HG02970 (cell line): Measurements from ENCODE around the gene PRR5.
"Not testable (repeated sequence)": the region's sequence is repeated elsewhere in the genome, so short reads cannot be mapped to it uniquely, and the experiment has no call there.

ENCODE experiments used
- ATAC-seq: cut with Tn5 transposase; IDR thresholded peaks from one replicate; pipeline ENCODE4 v1.9.1; 2021; ENCODE audit warnings: mild to moderate bottlenecking, moderate library complexity, moderate number of reproducible peaks; ENCODE audit not compliant: unreplicated experiment, low FRiP score

The PRR5 gene

DNA sequence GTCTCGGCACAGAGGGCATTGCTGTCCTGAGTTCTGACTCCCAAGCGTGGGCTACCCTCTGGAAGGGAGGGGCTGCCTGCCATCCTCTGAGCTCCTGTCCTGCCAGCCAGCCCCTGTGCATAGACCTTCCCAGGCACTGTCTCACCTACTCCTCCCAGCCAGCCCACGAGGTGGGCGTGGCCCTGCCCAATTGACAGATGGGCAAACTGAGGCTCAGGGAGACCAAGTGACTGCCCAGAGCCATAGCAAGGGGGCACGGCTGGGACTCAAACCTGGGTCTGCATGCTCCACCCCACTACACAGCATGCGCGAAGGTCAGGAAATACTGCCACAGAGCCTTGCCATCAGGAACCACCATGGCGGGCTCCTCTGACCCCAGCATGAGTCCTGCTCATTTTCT is 29.4 kb upstream of the PRR5 start:
- no peak for ATAC-seq

- ATAC-seq: no peak
Observed at GRCh38 chr22:44673406-44673805, 28.6 kb upstream of the PRR5 start.

DNA sequence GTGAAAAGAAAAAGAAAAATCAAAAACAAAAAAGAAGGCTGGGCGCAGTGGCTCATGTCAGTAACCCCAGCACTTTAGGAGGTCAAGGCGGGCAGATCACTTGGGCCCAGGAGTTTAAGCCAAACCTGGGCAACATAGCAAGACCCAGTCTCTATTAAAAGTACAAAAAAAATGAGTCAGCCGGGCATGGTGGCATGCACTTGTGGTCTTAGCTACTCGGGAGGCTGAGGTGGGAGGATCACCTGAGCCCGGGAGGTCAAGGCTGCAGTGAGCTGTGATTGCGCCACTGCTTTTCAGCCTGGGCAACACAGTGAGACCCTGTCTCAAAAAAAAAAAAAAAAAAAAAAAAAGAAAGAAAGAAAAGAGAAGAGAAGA is 26.0 kb upstream of the PRR5 start:
- not testable (repeated sequence) for ATAC-seq

DNA sequence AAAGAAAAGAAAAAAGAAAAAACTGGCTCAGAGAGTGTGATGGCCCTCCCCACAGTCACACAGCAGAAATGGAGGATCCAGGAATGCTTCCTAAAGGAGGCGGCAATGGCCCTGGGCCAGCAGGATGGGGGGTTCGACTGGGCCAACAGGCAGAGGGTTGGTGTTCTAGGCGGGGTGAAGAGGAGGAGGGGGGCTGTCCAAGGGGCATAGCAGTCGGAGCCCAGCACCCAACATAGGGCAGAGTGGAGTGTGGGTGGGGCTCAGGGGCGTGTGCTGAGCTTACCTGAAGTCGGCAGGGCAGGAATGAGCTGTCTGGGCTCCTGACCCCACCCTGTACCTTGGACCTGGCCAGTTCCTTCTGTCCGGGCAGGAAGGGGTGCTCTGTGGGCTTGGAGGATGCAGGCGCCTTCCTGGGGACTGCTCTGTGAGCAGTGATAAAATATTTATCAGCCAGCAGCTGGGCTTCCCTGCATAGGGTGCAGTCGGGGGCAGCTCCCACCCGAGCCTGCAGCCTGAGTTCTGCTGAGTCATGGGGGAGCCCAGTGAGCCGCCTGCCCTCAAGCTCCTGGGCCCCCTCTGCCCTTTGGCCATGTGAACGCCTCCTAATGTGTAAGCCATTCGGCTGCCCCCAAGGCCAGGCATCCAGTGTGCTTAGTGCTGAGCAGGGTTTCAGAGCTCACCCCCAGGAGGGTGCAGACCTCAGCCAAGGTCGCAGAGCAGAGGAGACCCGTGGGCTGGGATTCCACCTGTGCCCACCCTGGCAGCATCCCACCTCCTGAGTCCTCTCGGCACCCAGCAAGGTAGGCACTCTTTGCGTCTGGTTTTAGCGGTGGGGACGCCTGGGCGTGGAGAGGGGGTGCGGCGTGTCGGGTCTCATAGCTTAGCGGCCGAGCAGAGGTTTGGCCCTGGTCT is 25.3 kb upstream of the PRR5 start:
- ATAC-seq: no peak

GRCh38 chr22:44677353-44677840 is 24.6 kb upstream of the PRR5 start:
- no peak for ATAC-seq

- no peak for ATAC-seq
Observed at GRCh38 chr22:44677871-44678555, 24.0 kb upstream of the PRR5 start.

GRCh38 chr22:44678556-44679305 is 23.3 kb upstream of the PRR5 start:
- ATAC-seq: no peak

- not testable (repeated sequence) for ATAC-seq
Observed at GRCh38 chr22:44679306-44679647, 22.7 kb upstream of the PRR5 start.

DNA sequence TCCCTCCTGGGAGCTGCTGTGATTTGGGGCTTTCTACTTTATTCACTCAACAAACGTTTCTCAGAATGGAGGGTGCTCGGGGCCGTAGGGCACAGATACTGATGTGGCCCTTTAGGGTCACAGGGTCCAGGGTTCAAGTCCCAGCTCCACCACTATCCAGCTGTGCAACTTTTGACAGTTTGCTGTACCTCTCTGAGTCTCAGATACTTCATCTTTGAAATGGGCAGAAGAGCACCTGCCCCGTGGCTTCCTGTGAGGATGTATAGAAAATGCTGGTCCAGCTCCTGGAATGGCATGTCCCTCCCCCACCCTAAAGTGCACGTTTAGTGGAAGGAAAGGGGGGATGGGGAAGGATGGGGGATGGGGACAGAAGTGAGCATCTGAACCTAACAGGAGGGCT is 21.9 kb upstream of the PRR5 start:
- ATAC-seq: no peak

DNA sequence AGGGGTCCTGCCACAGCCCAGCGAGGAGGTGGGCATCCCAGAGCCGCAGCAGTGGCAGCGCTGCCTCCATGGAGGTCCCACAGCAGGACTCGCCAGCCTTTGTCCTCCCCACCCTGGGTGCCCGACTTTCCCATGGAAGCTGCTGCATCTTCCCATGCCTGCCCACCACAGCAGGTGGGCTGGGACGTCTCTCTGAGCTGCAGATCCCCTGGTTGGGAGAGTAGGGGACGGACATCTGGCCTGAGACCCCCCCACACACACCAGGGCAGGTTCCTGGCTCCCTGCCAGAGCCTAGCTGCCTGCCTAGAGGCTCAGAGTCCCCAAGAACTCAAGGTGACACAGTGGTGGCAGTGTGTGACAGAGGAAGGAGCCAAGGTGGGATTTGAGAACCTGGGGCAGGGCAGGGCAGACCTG is 21.5 kb upstream of the PRR5 start:
- ATAC-seq: no peak

- ATAC-seq: no peak
Observed at GRCh38 chr22:44682556-44683168, 19.3 kb upstream of the PRR5 start.

DNA sequence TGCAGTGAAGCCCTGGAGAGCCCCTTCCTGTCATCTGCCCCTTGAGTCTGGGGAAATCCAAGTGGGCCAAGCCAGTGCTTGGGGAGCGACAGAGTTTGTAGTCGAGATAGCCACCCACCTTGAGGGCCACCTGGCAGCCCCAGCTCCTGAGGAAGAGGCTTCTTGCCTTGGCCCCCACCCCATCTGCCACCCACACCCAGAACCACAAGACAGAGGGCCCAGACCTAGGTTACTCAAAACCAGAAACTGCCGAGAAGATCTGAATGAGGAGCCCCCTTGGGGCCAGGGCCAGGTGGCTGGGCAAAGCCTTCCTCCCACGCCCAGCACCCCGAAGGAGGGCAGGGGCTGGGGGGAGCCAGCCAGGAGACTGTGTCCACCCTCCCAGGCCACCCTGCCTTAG is 18.8 kb upstream of the PRR5 start:
- ATAC-seq: no peak

- ATAC-seq: no peak
Observed at GRCh38 chr22:44683881-44684280, 18.1 kb upstream of the PRR5 start.

DNA sequence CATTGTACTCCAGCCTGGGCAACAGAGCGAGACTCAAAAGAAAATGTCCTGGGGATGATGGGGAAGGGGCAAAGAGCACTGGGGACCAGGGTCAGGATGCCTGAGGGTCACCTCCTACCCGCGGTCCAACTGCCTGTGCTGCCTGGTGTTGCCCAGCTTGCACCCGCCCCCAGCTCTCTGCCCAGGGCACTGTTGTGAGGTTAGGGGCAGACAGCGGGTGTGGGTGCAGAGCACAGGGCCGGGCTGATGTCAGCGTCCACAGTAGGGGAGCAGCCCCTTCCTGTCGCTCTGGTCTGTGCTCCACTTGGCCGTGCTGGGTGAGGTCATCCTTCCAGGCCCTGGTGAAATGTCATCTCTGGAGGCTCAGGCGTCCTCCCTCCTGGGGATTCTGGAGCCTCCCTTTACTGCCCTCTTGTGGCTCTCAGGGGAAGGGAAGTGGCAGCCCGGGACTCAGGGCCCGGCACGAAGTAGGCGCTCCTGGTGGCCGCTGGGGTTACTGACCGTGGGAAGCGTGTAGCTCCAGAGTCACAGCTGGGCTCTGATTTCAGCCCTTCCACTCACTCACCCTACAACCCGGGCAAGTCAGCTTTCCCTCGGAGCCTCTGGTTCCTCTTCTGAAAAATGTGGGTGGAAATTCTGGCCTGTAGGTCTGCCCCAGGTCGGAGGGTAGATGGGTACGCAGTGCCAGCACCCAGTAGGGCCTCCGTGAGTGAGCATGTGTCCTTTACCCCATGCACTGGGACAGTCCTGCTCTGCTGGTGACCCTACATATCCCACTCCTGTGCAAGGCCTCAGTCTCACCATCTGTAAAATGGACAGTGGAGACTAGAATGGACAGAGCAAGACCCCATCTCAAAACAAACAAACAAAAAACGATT is 17.3 kb upstream of the PRR5 start:
- peak; percentile 47 for ATAC-seq

GRCh38 chr22:44685384-44686056 is 16.5 kb upstream of the PRR5 start:
- peak; percentile 46 for ATAC-seq

GRCh38 chr22:44686873-44687600 is 15.0 kb upstream of the PRR5 start:
- no peak for ATAC-seq

DNA sequence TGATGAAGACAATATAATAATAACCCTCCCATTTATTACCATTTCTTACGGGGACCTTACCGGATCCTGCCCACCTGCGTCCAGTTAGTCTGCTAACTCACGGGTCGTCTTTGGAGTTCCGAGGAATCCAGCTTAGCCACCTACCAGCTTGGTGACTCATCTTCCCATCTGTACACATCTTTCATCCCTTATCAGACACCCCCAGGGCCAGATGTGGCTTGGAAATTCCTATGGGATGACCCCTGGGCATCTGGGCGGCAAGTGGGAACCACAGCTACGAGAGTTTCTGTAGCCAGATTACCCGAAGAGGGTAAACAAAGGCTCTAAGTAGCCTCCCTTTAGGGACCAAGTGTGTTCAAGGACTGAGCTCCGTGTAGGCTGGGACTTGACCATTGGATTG is 12.8 kb upstream of the PRR5 start:
- ATAC-seq: no peak

GRCh38 chr22:44689915-44690524 is 12.0 kb upstream of the PRR5 start:
- no peak for ATAC-seq
